Jurkat, Clone E6-1 (cell line): ENCODE measurements around the gene JADE2.
A peak's percentile ranks its signal among the peaks of the same experiment; 100 is the strongest.
"Not testable (repeated sequence)": the region's sequence is repeated elsewhere in the genome, so short reads cannot be mapped to it uniquely, and the experiment has no call there.

Experiments
- DNase-seq: peaks from one replicate; pipeline ENCODE4 v3.0.0-alpha.2; 2011; ENCODE audit warnings: low read depth, low spot score
- H3K4me3 ChIP-seq: 2 replicates; pipeline ENCODE4 v1.5.1; 2011; ENCODE audit warnings: mild to moderate bottlenecking, low read length, control low read depth, moderate library complexity

The JADE2 gene

GRCh38 chr5:134578578-134579283, 53.3 kb downstream of the JADE2 start:
- DNase-seq: no peak
- no peak overlapping the region for H3K4me3 ChIP-seq

DNA sequence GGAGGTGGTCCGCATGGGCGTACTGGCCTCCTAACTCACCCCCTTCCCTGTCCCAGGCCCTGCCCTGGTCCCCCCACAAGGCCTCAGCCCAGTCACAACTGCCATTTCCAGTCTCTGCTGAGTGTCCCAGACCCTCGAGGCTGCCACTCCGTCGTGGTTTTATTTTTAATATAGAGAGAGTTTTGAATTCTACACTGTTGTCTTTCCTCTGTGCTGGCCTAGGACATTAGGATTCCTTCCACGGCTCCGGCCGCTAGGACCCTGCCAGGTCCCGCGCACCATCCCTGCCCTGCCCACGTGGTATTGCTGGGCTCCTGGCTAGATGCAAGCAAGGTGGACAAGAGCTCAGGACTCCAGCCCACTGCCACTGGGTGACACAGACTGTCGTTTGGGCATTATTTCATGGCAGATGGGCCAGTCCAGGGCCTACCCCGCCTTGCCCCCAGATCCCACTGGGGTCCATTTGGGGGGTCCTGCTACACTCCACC, 53.9 kb downstream of the JADE2 start:
- H3K4me3 ChIP-seq: no peak overlapping the region
- DNase-seq: no peak

- DNase-seq: no peak
- no peak overlapping the region for H3K4me3 ChIP-seq
These were observed 54.6 kb downstream of the JADE2 start for GRCh38 chr5:134580001-134580460.

- H3K4me3 ChIP-seq: no peak overlapping the region
- no peak for DNase-seq
These were observed 55.9 kb downstream of the JADE2 start for GRCh38 chr5:134581241-134581981.

GRCh38 chr5:134582281-134582680, 56.8 kb downstream of the JADE2 start:
- no peak for DNase-seq

GRCh38 chr5:134582941-134583340, 57.5 kb downstream of the JADE2 start:
- DNase-seq: no peak
- H3K4me3 ChIP-seq: no peak overlapping the region

More at GRCh38 chr5:134582281-134582680, 56.8 kb downstream of the JADE2 start:
- no peak overlapping the region for H3K4me3 ChIP-seq

- H3K4me3 ChIP-seq: no peak overlapping the region
- DNase-seq: no peak
These were observed 58.3 kb downstream of the JADE2 start for GRCh38 chr5:134583766-134584165.

GRCh38 chr5:134584662-134585061, 59.2 kb downstream of the JADE2 start:
- DNase-seq: no peak
- H3K4me3 ChIP-seq: no peak overlapping the region

GRCh38 chr5:134585966-134586365, 60.5 kb downstream of the JADE2 start:
- no peak overlapping the region for H3K4me3 ChIP-seq
- DNase-seq: no peak

GRCh38 chr5:134586866-134587524, 61.5 kb downstream of the JADE2 start:
- H3K4me3 ChIP-seq: no peak overlapping the region

GRCh38 chr5:134590992-134591659, 65.7 kb downstream of the JADE2 start:
- H3K4me3 ChIP-seq: no peak overlapping the region
- peak; percentile 23 for DNase-seq

More at GRCh38 chr5:134586866-134587524, 61.5 kb downstream of the JADE2 start:
- DNase-seq: peak; percentile 81

- H3K4me3 ChIP-seq: no peak overlapping the region
These were observed 66.8 kb downstream of the JADE2 start for GRCh38 chr5:134592141-134592746.

DNA sequence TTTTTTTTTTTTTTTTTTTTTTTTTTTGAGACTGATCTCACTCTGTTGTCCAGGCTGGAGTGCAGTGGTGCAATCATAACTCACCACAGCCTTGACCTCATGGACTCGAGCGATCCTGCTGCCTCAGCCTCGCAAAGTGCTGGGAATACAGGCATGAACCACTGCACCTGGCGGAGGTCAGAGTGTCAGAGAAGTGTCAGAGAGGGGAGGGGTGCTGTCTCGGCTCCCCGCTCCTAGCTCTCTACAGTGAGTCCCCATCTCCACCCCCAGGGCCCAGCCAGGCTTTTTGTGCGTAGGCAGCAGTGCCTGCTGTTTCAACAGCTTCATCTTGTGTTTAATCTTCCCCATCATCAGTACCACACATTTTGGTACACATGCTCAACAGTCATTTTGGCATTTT, 68.9 kb downstream of the JADE2 start:
- no peak for DNase-seq
- no peak overlapping the region for H3K4me3 ChIP-seq

More at GRCh38 chr5:134592141-134592746, 66.8 kb downstream of the JADE2 start:
- DNase-seq: no peak

GRCh38 chr5:134594797-134595457, 69.5 kb downstream of the JADE2 start:
- 0 out of 2 replicates have a peak overlapping the region, but pooled peaks have one; percentile 5 for H3K4me3 ChIP-seq
- DNase-seq: peak; percentile 77

DNA sequence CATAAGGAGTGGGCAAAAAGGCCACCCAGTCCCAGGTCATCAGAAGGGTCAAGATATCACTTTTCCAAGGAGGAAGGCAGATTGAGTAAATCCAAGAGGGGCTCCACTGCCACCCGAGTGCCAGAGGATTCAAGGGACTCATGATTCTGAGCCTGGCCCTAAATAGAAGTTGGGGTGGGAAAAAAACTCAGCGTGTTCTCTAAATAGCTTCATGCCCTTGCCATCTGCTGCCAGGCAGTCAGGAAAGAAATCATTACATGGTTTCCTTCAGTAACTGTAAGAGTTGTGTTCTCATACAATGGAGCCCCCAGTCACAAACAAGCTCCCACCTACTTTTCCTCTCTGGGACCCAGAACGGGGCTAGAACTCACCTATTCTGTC, 70.0 kb downstream of the JADE2 start:
- no peak for DNase-seq
- no peak overlapping the region for H3K4me3 ChIP-seq

DNA sequence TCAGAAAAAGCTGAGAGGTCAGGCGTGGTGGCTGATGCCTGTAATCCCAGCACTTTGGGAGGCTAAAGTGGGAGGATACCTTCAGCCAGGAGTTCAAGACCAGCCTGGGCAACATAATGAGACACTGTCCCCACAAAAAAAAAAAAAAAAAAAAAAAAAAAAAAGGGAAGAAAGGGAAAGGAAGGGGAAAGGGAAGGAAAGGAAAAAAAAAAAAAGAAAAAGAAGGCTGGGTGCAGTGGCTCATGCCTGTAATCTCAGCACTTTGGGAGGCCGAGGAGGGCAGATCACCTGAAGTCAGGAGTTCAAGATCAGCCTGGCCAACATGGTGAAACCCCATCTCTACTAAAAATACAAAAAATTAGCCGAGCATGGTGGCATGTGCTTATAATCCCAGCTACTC, 74.3 kb downstream of the JADE2 start:
- not testable (repeated sequence) for DNase-seq, H3K4me3 ChIP-seq

GRCh38 chr5:134600600-134600999, 75.1 kb downstream of the JADE2 start:
- H3K4me3 ChIP-seq: no peak overlapping the region
- DNase-seq: no peak

DNA sequence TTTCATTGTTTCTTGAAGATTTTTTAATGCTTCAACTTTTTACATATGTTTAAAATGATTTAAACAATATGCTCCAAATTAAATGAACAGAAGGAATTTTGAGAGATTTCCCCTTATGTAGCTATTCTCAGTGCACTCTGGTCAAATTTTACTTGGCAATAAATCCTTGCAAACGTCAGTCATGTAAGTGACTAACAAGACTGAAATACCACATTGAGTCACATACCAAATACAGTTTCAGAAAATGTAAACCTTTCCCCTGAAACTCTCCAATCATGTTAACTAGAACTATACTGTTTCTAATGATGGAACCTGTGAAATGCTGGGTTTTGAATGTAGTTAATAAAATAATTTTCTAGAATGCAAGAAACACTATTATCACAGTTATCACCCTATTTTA, 77.6 kb downstream of the JADE2 start:
- no peak overlapping the region for H3K4me3 ChIP-seq
- DNase-seq: no peak
